Erythroblast (primary cell): Measurements from ENCODE around the gene ATG7.

ENCODE experiments used
- GATA1 ChIP-seq: IDR thresholded peaks from 2 replicates; pipeline ENCODE4 v1.6.1; 2011; ENCODE audit warnings: low read depth, mild to moderate bottlenecking, control low read depth, low read length, moderate library complexity
- POLR2A ChIP-seq: IDR thresholded peaks from 2 replicates; pipeline ENCODE4 v1.6.1; 2011; ENCODE audit warnings: mild to moderate bottlenecking, low read length

DNA sequence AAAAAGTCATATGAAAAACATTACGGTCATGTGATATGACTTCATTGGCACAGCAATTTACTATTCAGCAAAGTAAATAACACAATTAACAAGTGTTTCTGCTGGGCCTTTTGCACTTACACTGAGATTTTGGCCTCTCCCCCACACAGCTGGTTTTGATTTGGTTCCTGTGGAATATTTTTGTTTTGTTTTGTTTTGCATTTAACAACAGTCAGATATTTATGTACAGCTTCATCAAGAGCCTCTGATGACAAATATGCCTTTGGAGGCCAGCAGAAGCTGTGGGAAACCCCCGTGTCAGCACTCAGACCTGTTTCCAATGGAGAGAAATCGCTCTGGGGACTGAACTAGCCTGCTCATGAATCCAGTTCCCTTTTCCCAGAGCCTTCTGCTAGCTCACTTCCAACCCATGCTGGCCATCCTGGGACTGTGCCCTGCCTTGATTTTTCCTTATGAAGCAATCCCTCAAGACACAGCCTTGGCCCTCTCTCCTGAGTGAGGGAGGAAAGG, 161.9 kb downstream of the ATG7 start:
- TF ChIP-seq POLR2A (no peak), GATA1 (no peak)
